Measurements from ENCODE around the gene ARHGAP32.

Gene ARHGAP32

GRCh38 chr11:129119036-129119435 is 73.1 kb downstream of the ARHGAP32 start:
- DNase-seq (ENCODE audit: extremely low spot score, insufficient read length, low read depth) (no peak), FAIRE-seq (no peak)

GRCh38 chr11:129117595-129118350 is 74.4 kb downstream of the ARHGAP32 start:
- DNase-seq (ENCODE audit: extremely low spot score, insufficient read length, low read depth): no peak
- peak; percentile 87 for FAIRE-seq

- FAIRE-seq (no peak), DNase-seq (ENCODE audit: extremely low spot score, insufficient read length, low read depth) (no peak)
Measured at GRCh38 chr11:129115652-129116586, 76.2 kb downstream of the ARHGAP32 start.

- no peak for FAIRE-seq
- no peak for DNase-seq (ENCODE audit: extremely low spot score, insufficient read length, low read depth)
Measured at GRCh38 chr11:129109701-129110100, 82.4 kb downstream of the ARHGAP32 start.

GRCh38 chr11:129106788-129107187 is 85.3 kb downstream of the ARHGAP32 start:
- FAIRE-seq (no peak), DNase-seq (ENCODE audit: extremely low spot score, insufficient read length, low read depth) (no peak)

GRCh38 chr11:129102756-129103155 is 89.4 kb downstream of the ARHGAP32 start:
- DNase-seq (ENCODE audit: extremely low spot score, insufficient read length, low read depth): no peak
- no peak for FAIRE-seq

- no peak for DNase-seq (ENCODE audit: extremely low spot score, insufficient read length, low read depth)
- FAIRE-seq: no peak
Measured at GRCh38 chr11:129102225-129102624, 89.9 kb downstream of the ARHGAP32 start.

- FAIRE-seq: no peak
Measured at GRCh38 chr11:129093283-129093682, 98.8 kb downstream of the ARHGAP32 start.

GRCh38 chr11:129090056-129090455 is 102.1 kb downstream of the ARHGAP32 start:
- no peak for FAIRE-seq
- DNase-seq (ENCODE audit: extremely low spot score, insufficient read length, low read depth): no peak

More at GRCh38 chr11:129093283-129093682, 98.8 kb downstream of the ARHGAP32 start:
- DNase-seq (ENCODE audit: extremely low spot score, insufficient read length, low read depth): no peak

GRCh38 chr11:129089279-129089678 is 102.8 kb downstream of the ARHGAP32 start:
- FAIRE-seq (no peak), DNase-seq (ENCODE audit: extremely low spot score, insufficient read length, low read depth) (no peak)

GRCh38 chr11:129086976-129087375 is 105.1 kb downstream of the ARHGAP32 start:
- FAIRE-seq (no peak), DNase-seq (ENCODE audit: extremely low spot score, insufficient read length, low read depth) (no peak)

GRCh38 chr11:129077191-129077590 is 114.9 kb downstream of the ARHGAP32 start:
- FAIRE-seq (no peak), DNase-seq (ENCODE audit: extremely low spot score, insufficient read length, low read depth) (no peak)

- FAIRE-seq: no peak
- DNase-seq (ENCODE audit: extremely low spot score, insufficient read length, low read depth): no peak
Measured at GRCh38 chr11:129075757-129076156, 116.4 kb downstream of the ARHGAP32 start.

GRCh38 chr11:129067454-129067853 is 124.7 kb downstream of the ARHGAP32 start:
- FAIRE-seq (no peak), DNase-seq (ENCODE audit: extremely low spot score, insufficient read length, low read depth) (no peak)

GRCh38 chr11:129066229-129066628 is 125.9 kb downstream of the ARHGAP32 start:
- FAIRE-seq: no peak
- no peak for DNase-seq (ENCODE audit: extremely low spot score, insufficient read length, low read depth)

- FAIRE-seq (no peak), DNase-seq (ENCODE audit: extremely low spot score, insufficient read length, low read depth) (no peak)
Measured at GRCh38 chr11:129063118-129063517, 129.0 kb downstream of the ARHGAP32 start.

GRCh38 chr11:129061492-129062230 is 130.5 kb downstream of the ARHGAP32 start:
- no peak for DNase-seq (ENCODE audit: extremely low spot score, insufficient read length, low read depth)
- FAIRE-seq: no peak

GRCh38 chr11:129056916-129057315 is 135.2 kb downstream of the ARHGAP32 start:
- no peak for DNase-seq (ENCODE audit: extremely low spot score, insufficient read length, low read depth)
- no peak for FAIRE-seq

- no peak for FAIRE-seq
- DNase-seq (ENCODE audit: extremely low spot score, insufficient read length, low read depth): no peak
Measured at GRCh38 chr11:129055196-129055595, 136.9 kb downstream of the ARHGAP32 start.

- DNase-seq (ENCODE audit: extremely low spot score, insufficient read length, low read depth) (no peak), FAIRE-seq (no peak)
Measured at GRCh38 chr11:129048911-129049310, 143.2 kb downstream of the ARHGAP32 start.

All from GM18507 (cell line).